Vagina (tissue), 2 donors: ENCODE results near the gene ZNF320. TPM values are rescaled to one million over a fixed set of nuclear protein-coding genes. Genes with fewer than 3 reads are reported as not detected.
A peak's percentile ranks its signal among the peaks of the same experiment; 100 is the strongest.
"Not testable (repeated sequence)": the region's sequence is repeated elsewhere in the genome, so short reads cannot be mapped to it uniquely, and the experiment has no call there.

Experiments
- DNase-seq, 2 donors: peaks; one replicate each; pipeline ENCODE4 v3.0.0-alpha.2; 2017; ENCODE audit errors: extremely low spot score in 2 of 2
- H3K27ac ChIP-seq: fragments of 200-600 bp; sonication (generic); one replicate; pipeline ENCODE4 v1.5.1; 2019
- H3K27me3 ChIP-seq: fragments of 200-600 bp; sonication (generic); one replicate; pipeline ENCODE4 v1.5.1; 2019
- H3K36me3 ChIP-seq, 2 donors: fragments of 200-600 bp; sonication (generic); one replicate each; pipeline ENCODE4 v1.5.1; 2017 to 2019
- H3K4me1 ChIP-seq: fragments of 200-600 bp; sonication (generic); one replicate; pipeline ENCODE4 v1.5.1; 2019
- H3K4me3 ChIP-seq, 2 donors: fragments of 200-600 bp; sonication (generic); 1 replicate in 1 of 2; 2 replicates in 1 of 2; pipeline ENCODE4 v1.5.1; 2016 to 2019
- H3K9me3 ChIP-seq: fragments of 200-600 bp; sonication (generic); one replicate; pipeline ENCODE4 v1.5.1; 2019
- POLR2A ChIP-seq, 2 donors: fragments of 450-650 bp; IDR thresholded peaks; one replicate each; pipeline ENCODE4 v1.6.1; 2017; ENCODE audit warnings: antibody characterized with exemption in 2 of 2, mild to moderate bottlenecking in 2 of 2, moderate library complexity in 2 of 2
- POLR2AphosphoS5 ChIP-seq, 2 donors: sonication (generic); formaldehyde crosslinking; IDR thresholded peaks; one replicate each; pipeline ENCODE4 v1.9.0; 2017; ENCODE audit warnings: antibody characterized with exemption in 2 of 2, mild to moderate bottlenecking in 2 of 2, low read depth in 1 of 2; ENCODE audit not compliant: insufficient read depth in 1 of 2
- intact Hi-C: fragments of 100-400 bp; cut with DNase I; formaldehyde crosslinking; loops from one replicate; pipeline ENCODE4 v1.15.1; 2023
- small RNA-seq: library from RNA; depleted of rRNA; stranded (forward); fragments of <200 nt; gene quantifications from one replicate; pipeline ENCODE3, GENCODE V24; 2016
- total RNA-seq: library from RNA; depleted of rRNA; stranded (reverse); fragments of >200 nt; gene quantifications from one replicate; pipeline ENCODE4 v1.2.3, GENCODE V29; 2016
- TF ChIP-seq, protein P1 (sequence below), 3 experiments: fragments of 450-650 bp in 2 of 3; fragments of 200-600 bp in 1 of 3; sonication (generic) in 1 of 3; IDR thresholded peaks; one replicate each; pipeline ENCODE4 v1.5.1; 2017 to 2019; ENCODE audit warnings: antibody characterized with exemption in 3 of 3, mild to moderate bottlenecking in 2 of 3, moderate library complexity in 2 of 3

ZNF320 gene
- total RNA-seq, 1 donor from 2014 or later = 6.4 TPM

DNA sequence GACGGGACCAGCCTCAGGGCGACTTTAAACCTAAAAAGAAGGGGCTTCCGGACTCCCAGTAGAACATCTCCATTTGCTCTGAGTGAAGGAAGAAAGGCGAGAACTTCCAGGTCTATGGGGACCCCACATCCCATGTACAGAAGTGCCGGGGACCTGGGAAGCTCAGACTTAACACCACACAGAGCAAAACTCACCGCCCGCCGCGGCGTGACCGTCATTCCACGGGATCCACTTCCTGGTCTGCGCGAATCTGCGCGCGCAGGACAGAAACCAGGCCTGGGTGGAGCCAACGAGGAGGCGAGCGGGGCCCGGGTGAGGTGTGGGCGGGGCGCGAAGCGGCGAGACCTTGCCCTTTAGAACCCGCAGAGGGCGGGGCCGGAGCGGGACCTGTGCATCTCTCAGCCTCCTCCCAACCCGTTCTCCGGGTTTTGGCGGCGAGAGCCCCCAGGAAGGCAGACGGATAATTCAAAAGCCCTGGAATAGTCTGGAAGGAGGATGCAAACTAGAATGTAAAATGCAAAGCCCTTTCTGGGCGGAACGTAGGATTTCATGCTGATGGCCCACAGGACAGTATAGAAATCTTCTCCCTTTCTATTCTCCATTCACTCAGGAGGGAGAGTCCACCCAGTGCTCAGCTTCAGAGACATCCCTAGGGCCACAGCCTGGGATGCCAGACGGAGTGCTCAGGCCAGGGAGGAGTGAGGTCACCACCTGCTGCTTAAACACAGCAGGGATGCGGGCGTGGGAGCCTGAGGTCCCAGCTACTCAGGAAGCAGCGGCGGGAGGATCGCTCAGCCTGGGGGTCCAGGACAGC, 39.9 kb downstream of the ZNF320 start, which contains the start of gene ZNF468:
TSS of gene ZNF468 (minus strand) at position 242 of the 814 bp plus-strand sequence. CDS start 3,347 bp downstream, outside the sequence.
- H3K27me3 ChIP-seq, DNase-seq, intact Hi-C loops, H3K9me3 ChIP-seq: not testable (repeated sequence)
- peak in 1 of 2 donors; percentile 73 for TF ChIP-seq POLR2AphosphoS5 (IDR thresholded peaks at IDR 0.05; ENCODE audit: insufficient read depth in 1 of 2, low read depth in 1 of 2)
- TF ChIP-seq POLR2A (IDR thresholded peaks at IDR 0.05) = peak in 1 of 2 donors; percentile 39
- TF ChIP-seq, protein P1, sequence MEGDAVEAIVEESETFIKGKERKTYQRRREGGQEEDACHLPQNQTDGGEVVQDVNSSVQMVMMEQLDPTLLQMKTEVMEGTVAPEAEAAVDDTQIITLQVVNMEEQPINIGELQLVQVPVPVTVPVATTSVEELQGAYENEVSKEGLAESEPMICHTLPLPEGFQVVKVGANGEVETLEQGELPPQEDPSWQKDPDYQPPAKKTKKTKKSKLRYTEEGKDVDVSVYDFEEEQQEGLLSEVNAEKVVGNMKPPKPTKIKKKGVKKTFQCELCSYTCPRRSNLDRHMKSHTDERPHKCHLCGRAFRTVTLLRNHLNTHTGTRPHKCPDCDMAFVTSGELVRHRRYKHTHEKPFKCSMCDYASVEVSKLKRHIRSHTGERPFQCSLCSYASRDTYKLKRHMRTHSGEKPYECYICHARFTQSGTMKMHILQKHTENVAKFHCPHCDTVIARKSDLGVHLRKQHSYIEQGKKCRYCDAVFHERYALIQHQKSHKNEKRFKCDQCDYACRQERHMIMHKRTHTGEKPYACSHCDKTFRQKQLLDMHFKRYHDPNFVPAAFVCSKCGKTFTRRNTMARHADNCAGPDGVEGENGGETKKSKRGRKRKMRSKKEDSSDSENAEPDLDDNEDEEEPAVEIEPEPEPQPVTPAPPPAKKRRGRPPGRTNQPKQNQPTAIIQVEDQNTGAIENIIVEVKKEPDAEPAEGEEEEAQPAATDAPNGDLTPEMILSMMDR (IDR thresholded peaks at IDR 0.05) = peak in 1 of 3 experiments; percentile 29
- H3K27ac ChIP-seq = peak within 1 kb of the TSS; percentile 63
- H3K4me1 ChIP-seq = peaks cover 16% of the 10 kb centered on the region
- peak within 1 kb of the TSS; percentile 45 to 60 for H3K4me3 ChIP-seq
- H3K36me3 ChIP-seq = peaks cover 0 to 15% of the 10 kb centered on the region in 2 donors

DNA sequence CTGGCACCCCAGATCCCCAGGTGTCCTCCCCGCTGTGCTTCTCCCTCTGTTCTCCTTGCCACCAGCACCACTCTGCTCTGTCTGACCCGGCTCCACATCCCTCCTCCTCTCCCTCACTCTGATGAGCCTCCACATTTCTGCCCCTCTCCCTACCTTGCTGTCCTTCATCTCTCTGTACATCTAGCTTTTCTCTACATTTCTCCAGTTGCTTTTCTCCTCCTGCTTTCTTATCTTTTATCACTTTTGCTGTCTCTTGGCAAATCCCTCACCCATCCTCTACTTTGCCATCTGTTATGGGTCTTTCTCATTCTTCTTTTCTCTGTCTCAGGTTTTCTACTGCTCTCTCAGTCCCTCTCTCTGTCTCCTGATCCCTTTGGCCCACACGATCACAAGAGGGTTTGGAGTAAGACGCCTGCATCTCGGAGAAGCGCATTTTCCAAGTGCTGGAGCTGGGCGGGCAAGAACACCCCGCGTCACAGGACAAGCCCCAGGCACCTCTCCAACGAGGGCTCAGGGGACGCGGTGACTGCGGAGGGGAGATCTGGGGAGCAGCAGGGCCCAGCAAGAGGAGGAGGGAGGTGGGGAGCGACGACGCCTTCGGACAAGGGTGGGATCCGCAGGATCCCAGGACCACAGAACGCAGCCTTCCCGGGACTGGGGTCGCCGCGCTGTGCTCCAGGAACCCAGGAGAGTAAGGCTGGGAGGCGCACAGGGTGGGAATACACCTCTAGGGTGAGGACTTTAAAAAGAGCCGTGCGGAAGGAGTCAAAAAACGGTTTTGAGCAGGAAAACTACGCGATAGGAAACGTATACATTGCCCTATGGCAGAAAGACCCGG, 40.7 kb downstream of the ZNF320 start:
- H3K27me3 ChIP-seq, H3K9me3 ChIP-seq, intact Hi-C loops, DNase-seq: not testable (repeated sequence)
- Histone ChIP-seq H3K36me3 (peaks cover 0 to 19% of the 10 kb centered on the region in 2 donors), H3K4me1 (peaks cover 16% of the 10 kb centered on the region), H3K4me3 (peak overlapping the region; percentile 45 to 60), H3K27ac (peak overlapping the region; percentile 24)

Small RNAs within 50 kb of the gene (small RNA-seq; reads per million reads assigned to genes)
- 0.52 reads per million for gene ZNF320

Other genes with a start within 250 kb of the ZNF320 start
- gene ZNF611, start 162.6 kb downstream of the ZNF320 start, total RNA-seq = 6.1 TPM
- gene ZNF600, start 110.8 kb downstream of the ZNF320 start, total RNA-seq = 13.0 TPM
- 10.3 TPM for gene ZNF28, start 76.0 kb downstream of the ZNF320 start, total RNA-seq
- 21.6 TPM for gene ZNF468, start 40.0 kb downstream of the ZNF320 start, total RNA-seq
- gene ZNF888, start 25.8 kb upstream of the ZNF320 start, total RNA-seq = 3.7 TPM
- gene ZNF816, start 65.2 kb upstream of the ZNF320 start, total RNA-seq = 9.6 TPM
- gene ERVV-1, start 116.3 kb upstream of the ZNF320 start, total RNA-seq = not detected
- not detected for gene ERVV-2, start 147.1 kb upstream of the ZNF320 start, total RNA-seq
- 41.7 TPM for gene ZNF160, start 205.8 kb upstream of the ZNF320 start, total RNA-seq
- gene ZNF415, start 235.3 kb upstream of the ZNF320 start, total RNA-seq = 6.6 TPM